Measurements from ENCODE around the gene SRGAP3.

The SRGAP3 gene

DNA sequence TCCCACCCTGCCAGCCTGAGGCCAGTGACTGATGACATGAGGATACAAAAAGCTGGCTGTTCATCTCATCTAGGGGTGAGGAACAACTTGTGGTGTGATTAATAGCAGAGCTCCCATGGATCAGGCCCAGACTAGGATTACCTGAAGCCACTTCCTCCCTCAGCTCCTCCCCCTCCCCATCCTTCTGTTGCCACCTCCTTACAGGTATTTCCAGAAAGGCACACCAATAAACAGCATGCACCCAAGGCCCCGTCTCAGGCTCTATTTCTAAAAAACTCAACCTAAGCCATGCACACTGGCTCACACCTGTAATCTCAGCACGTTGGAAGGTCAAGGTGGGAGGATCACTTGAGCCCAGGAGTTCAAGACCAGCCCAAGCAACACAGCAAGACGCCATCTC, 54.1 kb downstream of the SRGAP3 start:
- TF ChIP-seq, protein P1, sequence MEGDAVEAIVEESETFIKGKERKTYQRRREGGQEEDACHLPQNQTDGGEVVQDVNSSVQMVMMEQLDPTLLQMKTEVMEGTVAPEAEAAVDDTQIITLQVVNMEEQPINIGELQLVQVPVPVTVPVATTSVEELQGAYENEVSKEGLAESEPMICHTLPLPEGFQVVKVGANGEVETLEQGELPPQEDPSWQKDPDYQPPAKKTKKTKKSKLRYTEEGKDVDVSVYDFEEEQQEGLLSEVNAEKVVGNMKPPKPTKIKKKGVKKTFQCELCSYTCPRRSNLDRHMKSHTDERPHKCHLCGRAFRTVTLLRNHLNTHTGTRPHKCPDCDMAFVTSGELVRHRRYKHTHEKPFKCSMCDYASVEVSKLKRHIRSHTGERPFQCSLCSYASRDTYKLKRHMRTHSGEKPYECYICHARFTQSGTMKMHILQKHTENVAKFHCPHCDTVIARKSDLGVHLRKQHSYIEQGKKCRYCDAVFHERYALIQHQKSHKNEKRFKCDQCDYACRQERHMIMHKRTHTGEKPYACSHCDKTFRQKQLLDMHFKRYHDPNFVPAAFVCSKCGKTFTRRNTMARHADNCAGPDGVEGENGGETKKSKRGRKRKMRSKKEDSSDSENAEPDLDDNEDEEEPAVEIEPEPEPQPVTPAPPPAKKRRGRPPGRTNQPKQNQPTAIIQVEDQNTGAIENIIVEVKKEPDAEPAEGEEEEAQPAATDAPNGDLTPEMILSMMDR (IDR thresholded peaks at IDR 0.05; ENCODE audit: extremely low read depth, missing control alignments) = no peak
- DNase-seq (ENCODE audit: low spot score) = no peak

GRCh38 chr3:9194509-9195184, 54.8 kb downstream of the SRGAP3 start:
- TF ChIP-seq, protein P1 (IDR thresholded peaks at IDR 0.05; ENCODE audit: extremely low read depth, missing control alignments) = no peak
- DNase-seq (ENCODE audit: low spot score) = no peak

DNA sequence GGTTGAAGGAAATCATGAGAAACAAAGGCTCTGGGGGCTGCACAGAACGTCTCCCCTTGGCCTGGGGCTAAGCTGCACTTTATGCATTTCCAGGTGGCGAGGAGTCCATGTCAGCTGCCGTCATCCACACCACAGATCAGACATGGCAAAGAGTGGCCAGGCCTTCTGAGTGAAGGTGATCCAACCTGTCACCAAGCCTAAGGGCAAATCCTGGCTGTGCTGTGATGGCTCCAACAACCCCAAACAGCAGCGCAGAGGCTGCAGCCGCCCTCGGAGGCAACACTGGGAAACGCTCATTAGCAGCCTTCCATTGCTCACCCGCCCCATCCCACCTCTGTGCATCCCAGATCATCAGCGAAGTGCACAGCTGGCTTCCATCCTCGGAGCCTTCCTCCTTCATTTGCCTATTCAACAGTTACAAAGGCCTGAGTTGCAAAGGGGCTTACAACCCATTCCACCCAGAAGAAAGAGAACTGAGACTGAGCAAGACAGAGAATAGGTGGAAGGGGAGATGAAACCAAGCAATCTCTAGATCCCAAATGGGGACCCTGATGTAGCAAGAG, 55.7 kb downstream of the SRGAP3 start:
- TF ChIP-seq, protein P1 (IDR thresholded peaks at IDR 0.05; ENCODE audit: extremely low read depth, missing control alignments) = no peak
- DNase-seq (ENCODE audit: low spot score) = no peak

- TF ChIP-seq, protein P1 (IDR thresholded peaks at IDR 0.05; ENCODE audit: extremely low read depth, missing control alignments) = no peak
- no peak for DNase-seq (ENCODE audit: low spot score)
These were observed 56.2 kb downstream of the SRGAP3 start for GRCh38 chr3:9193211-9193610.

DNA sequence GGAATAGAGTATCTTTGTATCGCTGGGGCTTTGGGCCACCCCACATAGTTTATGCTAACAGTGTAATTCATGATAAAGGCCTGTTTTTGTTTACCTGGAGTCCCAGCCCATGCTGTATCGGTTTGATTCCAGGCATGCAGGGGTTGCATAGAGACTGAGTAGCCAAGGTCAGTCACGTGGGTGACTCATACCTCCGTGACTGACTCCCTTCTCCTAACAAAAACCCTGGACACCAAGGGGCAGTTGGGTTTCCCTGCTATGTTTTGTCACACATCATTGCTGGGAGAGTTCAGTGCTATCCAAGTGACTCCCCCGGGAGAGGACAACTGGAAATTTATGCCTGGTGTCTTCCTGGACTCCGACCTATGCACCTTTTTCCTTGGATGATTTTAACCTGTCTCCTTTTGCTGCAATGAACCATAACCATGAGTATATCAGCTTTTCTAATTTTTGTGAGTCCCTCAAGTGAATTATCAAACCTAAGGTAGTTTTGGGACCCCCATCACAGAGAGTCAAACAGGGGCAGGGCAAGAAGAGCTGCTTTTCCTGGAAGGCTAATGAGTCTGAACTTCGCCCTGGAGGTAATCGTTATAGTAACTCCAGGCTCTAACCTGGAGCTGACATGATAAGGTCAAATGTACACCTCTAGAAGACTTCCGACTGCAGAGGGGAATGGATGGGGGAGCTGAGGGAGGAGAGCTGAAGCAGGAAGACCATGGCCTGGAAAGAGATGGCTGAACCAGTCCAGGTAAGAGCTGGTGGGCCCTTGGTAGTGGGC, 57.0 kb downstream of the SRGAP3 start:
- TF ChIP-seq, protein P1 (IDR thresholded peaks at IDR 0.05; ENCODE audit: extremely low read depth, missing control alignments) = no peak
- DNase-seq (ENCODE audit: low spot score) = no peak

DNA sequence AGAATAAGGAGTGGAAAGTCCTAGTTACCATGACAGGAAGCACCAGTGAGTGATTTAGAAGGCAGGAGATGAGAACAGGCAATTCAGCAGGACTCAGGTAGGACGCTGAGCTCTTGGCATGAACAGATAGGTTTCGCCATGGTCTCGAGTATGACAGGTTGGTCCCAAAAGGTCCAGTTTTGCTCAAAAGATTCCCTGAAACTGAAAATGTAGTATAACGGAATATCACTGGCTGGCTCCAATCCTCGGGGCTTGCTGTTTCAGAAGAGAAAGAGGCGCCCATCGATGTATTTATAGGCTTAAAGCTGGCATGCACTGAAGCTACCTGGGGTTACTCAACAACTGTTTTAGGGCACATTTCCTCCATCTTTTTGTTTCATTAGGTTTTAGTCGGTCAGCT, 59.2 kb downstream of the SRGAP3 start:
- TF ChIP-seq, protein P1 (IDR thresholded peaks at IDR 0.05; ENCODE audit: extremely low read depth, missing control alignments) = no peak

DNA sequence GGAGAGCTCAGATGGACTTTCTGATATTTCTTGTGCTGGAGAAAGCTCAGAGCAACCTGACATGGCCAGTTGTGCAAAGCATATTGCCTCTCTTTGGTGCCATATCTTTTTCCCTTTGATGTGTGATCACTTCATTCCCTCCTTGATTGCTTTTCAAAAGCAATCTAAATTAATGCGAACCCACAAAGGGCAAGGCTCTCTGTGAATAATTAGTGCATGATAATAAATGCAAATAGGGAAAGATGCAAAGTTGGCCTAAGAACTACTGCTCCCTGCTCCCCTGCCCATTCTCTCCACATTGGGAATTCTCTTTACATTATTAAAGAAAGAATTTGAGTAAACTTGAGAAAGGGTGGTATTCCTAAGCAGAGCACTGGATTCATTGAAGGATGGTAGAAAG, 60.9 kb downstream of the SRGAP3 start:
- TF ChIP-seq, protein P1 (IDR thresholded peaks at IDR 0.05; ENCODE audit: extremely low read depth, missing control alignments) = no peak
- no peak for DNase-seq (ENCODE audit: low spot score)

More for the DNA sequence above, 59.2 kb downstream of the SRGAP3 start:
- DNase-seq (ENCODE audit: low spot score) = no peak
